B cell (primary cell): ENCODE measurements around the gene CMTM5.

Experiments used
- EZH2 ChIP-seq: IDR thresholded peaks from 2 replicates; pipeline ENCODE4 v1.6.1; 2012; ENCODE audit warnings: borderline replicate concordance, low read depth, mild to moderate bottlenecking, moderate library complexity, low read length; ENCODE audit not compliant: insufficient read depth, poor library complexity, severe bottlenecking
- TF ChIP-seq, protein P1 (sequence below): fragments of 200-600 bp; IDR thresholded peaks from one replicate; pipeline ENCODE4 v1.8.0; 2022; ENCODE audit warnings: antibody characterized with exemption, mild to moderate bottlenecking

DNA sequence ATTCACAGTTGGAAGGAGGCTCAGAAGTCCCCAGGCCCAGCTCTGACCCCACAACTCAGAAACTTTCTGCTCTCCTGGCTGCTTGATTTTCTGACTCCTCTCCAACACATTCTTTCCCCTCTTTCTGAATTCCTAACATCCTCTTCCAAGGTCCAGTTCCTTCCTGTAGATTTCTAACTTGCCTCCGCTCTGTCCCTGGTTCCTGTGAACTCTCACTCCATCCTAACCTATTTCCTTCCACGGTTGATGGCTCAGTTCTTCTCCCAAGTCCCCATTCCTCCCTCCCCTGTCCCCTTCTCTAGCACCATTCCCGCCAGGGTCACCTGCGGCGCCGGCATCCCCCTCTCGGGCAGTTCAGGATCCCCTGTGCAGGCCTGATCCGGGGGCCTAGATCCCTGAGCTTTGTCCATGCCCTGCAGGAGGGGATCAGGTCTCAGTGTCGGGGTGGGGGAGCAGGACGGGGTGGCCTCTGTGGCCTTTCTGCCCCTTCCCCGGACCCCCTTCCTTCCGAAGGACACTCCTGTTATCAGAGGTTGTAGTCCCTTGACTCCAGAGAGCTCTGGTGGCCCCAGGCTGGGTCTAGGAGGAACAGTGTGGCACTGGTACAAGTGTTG, 18.2 kb upstream of the CMTM5 start:
- TF ChIP-seq EZH2, result no peak
- TF ChIP-seq, protein P1, sequence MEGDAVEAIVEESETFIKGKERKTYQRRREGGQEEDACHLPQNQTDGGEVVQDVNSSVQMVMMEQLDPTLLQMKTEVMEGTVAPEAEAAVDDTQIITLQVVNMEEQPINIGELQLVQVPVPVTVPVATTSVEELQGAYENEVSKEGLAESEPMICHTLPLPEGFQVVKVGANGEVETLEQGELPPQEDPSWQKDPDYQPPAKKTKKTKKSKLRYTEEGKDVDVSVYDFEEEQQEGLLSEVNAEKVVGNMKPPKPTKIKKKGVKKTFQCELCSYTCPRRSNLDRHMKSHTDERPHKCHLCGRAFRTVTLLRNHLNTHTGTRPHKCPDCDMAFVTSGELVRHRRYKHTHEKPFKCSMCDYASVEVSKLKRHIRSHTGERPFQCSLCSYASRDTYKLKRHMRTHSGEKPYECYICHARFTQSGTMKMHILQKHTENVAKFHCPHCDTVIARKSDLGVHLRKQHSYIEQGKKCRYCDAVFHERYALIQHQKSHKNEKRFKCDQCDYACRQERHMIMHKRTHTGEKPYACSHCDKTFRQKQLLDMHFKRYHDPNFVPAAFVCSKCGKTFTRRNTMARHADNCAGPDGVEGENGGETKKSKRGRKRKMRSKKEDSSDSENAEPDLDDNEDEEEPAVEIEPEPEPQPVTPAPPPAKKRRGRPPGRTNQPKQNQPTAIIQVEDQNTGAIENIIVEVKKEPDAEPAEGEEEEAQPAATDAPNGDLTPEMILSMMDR, result no peak
